A673 (cell line): Measurements from ENCODE around the gene DEDD2.

Experiments used
- EZH2 ChIP-seq: fragments of 200-600 bp; sonication (generic); IDR thresholded peaks from 2 replicates; pipeline ENCODE4 v1.6.1; 2017; ENCODE audit warnings: borderline replicate concordance, low read depth, mild to moderate bottlenecking, mixed read lengths, antibody characterized with exemption, low read length; ENCODE audit not compliant: poor library complexity, severe bottlenecking
- TF ChIP-seq, protein P1 (sequence below): fragments of 300-800, 200-600 bp; sonication (generic); conservative IDR thresholded peaks from 2 replicates; pipeline ENCODE4 v1.5.1; 2017; ENCODE audit warnings: low read depth, mild to moderate bottlenecking, antibody characterized with exemption, low read length, moderate library complexity, mixed read lengths

DNA sequence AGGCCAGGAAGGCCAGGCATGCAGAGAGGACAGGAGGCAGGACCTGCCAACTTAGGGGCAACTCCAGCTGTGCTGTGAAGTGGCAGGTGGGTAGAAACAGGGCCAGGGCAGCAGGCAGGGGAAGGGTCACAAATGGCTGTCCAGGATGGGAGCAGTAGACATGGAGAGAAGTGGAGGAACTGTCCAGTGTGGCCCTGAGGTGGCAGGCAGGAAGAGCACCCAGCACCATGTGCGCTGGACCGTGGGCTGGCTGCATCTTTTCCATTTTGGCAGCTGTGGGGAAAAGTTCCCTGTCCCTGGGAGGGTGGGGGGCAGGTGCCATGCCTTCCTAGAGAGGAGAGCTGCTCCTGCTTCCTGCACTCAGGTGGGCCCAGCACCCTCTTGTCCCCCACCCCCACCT, 13.8 kb downstream of the DEDD2 start:
- TF ChIP-seq, protein P1, sequence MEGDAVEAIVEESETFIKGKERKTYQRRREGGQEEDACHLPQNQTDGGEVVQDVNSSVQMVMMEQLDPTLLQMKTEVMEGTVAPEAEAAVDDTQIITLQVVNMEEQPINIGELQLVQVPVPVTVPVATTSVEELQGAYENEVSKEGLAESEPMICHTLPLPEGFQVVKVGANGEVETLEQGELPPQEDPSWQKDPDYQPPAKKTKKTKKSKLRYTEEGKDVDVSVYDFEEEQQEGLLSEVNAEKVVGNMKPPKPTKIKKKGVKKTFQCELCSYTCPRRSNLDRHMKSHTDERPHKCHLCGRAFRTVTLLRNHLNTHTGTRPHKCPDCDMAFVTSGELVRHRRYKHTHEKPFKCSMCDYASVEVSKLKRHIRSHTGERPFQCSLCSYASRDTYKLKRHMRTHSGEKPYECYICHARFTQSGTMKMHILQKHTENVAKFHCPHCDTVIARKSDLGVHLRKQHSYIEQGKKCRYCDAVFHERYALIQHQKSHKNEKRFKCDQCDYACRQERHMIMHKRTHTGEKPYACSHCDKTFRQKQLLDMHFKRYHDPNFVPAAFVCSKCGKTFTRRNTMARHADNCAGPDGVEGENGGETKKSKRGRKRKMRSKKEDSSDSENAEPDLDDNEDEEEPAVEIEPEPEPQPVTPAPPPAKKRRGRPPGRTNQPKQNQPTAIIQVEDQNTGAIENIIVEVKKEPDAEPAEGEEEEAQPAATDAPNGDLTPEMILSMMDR = no peak
- TF ChIP-seq EZH2 = no peak
